OCI-LY3 (cell line): ENCODE results near the gene HSD17B2.

ENCODE experiments used
- H2AFZ ChIP-seq: fragments of 200-600, 300-600 bp; shearing (Covaris generic); 2 replicates; pipeline ENCODE4 v1.6.0; 2014; ENCODE audit warnings: antibody characterized with exemption, low read depth, low read length
- H3K27ac ChIP-seq: fragments of 200-600, 300-600 bp; sonication (generic); 2 replicates; pipeline ENCODE4 v1.5.1; 2014; ENCODE audit warnings: mild to moderate bottlenecking, low read length, moderate library complexity, mixed read lengths
- H3K27me3 ChIP-seq: fragments of 200-600, 300-600 bp; sonication (generic); 2 replicates; pipeline ENCODE4 v1.6.1; 2014; ENCODE audit warnings: low read depth, low read length, mixed read lengths
- H3K36me3 ChIP-seq: fragments of 200-600, 300-600 bp; sonication (generic); replicated peaks from 2 replicates; pipeline ENCODE3; 2014; ENCODE audit warnings: low read depth, low read length, mixed read lengths
- H3K4me1 ChIP-seq: fragments of 300-600, 200-600 bp; sonication (generic); 2 replicates; pipeline ENCODE4 v1.6.1; 2014; ENCODE audit warnings: low read length, mixed read lengths
- H3K4me2 ChIP-seq: fragments of 200-600, 300-600 bp; sonication (generic); 2 replicates; pipeline ENCODE4 v1.6.1; 2014; ENCODE audit warnings: low read length, mixed read lengths
- H3K4me3 ChIP-seq: fragments of 300-600, 200-600 bp; sonication (generic); 2 replicates; pipeline ENCODE4 v1.5.1; 2014; ENCODE audit warnings: antibody characterized with exemption, mild to moderate bottlenecking, low read length, moderate library complexity
- H3K79me2 ChIP-seq: fragments of 300-600, 200-600 bp; shearing (Covaris generic); 2 replicates; pipeline ENCODE4 v1.6.1; 2014; ENCODE audit warnings: mild to moderate bottlenecking, low read length, mixed read lengths
- H3K9ac ChIP-seq: fragments of 300-600, 200-600 bp; shearing (Covaris generic); 2 replicates; pipeline ENCODE4 v1.6.0; 2014; ENCODE audit warnings: mild to moderate bottlenecking, low read length, moderate library complexity
- H3K9me3 ChIP-seq: fragments of 200-600, 300-600 bp; shearing (Covaris generic); 2 replicates; pipeline ENCODE4 v1.6.1; 2014; ENCODE audit warnings: low read length, mixed read lengths; ENCODE audit not compliant: insufficient read depth
- H4K20me1 ChIP-seq: fragments of 200-600, 300-600 bp; sonication (generic); 2 replicates; pipeline ENCODE4 v1.6.1; 2016; ENCODE audit warnings: low read length, mixed read lengths; ENCODE audit not compliant: insufficient read depth
- EZH2phosphoT487 ChIP-seq: fragments of 200-600 bp; shearing (Covaris generic); IDR thresholded peaks from 2 replicates; pipeline ENCODE4 v1.6.1; 2018; ENCODE audit warnings: antibody characterized with exemption, mixed run types, low read depth
- TF ChIP-seq, protein P1 (sequence below): fragments of 200-600, 300-600 bp; sonication (generic); IDR thresholded peaks from 2 replicates; pipeline ENCODE4 v1.5.1; 2014; ENCODE audit warnings: antibody characterized with exemption, low read length, low read depth

The HSD17B2 gene

DNA sequence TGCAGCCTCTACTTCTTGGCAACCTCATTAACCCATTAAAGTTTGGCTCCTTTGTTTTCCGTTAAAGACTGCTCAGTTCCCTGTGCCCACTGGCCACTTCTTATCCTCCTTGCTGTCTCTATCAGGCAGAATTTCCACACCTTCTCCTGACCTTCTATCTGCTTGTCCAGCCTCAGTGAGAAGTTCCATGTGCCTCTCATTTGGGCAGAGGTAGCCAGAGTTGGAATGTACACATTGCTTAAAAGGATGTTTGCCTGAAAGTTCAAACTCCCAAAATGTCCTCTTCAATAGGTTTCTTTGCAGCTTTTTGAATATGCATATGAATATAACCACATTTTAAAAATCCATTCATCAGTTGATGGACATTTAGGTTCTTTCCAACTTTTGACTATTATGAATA, 47.0 kb downstream of the HSD17B2 start:
- no peak overlapping the region for H3K4me3 ChIP-seq
- no peaks in the 10 kb centered on the region for H3K79me2 ChIP-seq
- no peak overlapping the region for H3K4me2 ChIP-seq

DNA sequence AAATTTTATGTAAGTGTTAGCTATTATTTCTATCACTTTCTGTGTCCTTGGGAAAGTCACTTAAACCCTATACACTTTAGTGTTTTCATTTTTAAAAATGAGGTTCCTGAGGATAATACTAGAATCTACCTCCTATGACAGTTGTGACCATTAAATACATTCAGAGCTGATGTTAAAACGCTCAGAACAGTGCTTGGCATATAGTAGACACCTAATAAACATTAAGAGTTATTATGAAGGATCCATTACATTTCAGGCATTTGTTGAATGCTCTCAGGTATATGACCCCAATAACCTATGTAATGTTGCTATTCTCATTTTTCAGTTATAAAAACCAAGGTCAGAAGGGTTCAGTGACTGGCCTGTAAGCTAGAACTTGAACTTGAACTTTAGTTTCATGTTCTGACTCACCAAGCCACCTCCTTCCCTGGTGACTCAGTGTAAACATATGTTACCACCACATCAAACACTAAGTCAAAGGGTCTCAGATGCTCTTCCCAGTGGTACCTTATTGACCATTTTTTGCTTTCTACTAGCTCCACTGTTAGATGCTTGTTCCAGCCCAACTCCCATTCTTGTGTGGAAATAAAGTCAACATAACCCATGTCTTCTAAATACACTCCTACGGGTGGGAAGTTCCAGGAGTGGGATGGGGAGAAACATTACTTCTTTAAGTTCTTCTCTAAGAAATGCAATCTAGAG, 47.6 kb downstream of the HSD17B2 start:
- no peaks in the 10 kb centered on the region for H4K20me1 ChIP-seq
- H3K4me1 ChIP-seq, result no peaks in the 10 kb centered on the region
- no peaks in the 10 kb centered on the region for H3K9me3 ChIP-seq
- no peaks in the 10 kb centered on the region for H3K36me3 ChIP-seq
- H2AFZ ChIP-seq, result no peak overlapping the region
- H3K79me2 ChIP-seq, result no peaks in the 10 kb centered on the region
- no peak for TF ChIP-seq EZH2phosphoT487
- TF ChIP-seq, protein P1, sequence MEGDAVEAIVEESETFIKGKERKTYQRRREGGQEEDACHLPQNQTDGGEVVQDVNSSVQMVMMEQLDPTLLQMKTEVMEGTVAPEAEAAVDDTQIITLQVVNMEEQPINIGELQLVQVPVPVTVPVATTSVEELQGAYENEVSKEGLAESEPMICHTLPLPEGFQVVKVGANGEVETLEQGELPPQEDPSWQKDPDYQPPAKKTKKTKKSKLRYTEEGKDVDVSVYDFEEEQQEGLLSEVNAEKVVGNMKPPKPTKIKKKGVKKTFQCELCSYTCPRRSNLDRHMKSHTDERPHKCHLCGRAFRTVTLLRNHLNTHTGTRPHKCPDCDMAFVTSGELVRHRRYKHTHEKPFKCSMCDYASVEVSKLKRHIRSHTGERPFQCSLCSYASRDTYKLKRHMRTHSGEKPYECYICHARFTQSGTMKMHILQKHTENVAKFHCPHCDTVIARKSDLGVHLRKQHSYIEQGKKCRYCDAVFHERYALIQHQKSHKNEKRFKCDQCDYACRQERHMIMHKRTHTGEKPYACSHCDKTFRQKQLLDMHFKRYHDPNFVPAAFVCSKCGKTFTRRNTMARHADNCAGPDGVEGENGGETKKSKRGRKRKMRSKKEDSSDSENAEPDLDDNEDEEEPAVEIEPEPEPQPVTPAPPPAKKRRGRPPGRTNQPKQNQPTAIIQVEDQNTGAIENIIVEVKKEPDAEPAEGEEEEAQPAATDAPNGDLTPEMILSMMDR, result no peak
- H3K4me3 ChIP-seq, result no peak overlapping the region
- no peak overlapping the region for H3K9ac ChIP-seq
- no peak overlapping the region for H3K27ac ChIP-seq
- peaks cover 42% of the 10 kb centered on the region for H3K27me3 ChIP-seq
- H3K4me2 ChIP-seq, result no peak overlapping the region

More for the DNA sequence above, 47.0 kb downstream of the HSD17B2 start:
- no peak overlapping the region for H2AFZ ChIP-seq
- no peaks in the 10 kb centered on the region for H3K4me1 ChIP-seq
- H4K20me1 ChIP-seq, result no peaks in the 10 kb centered on the region
- H3K27ac ChIP-seq, result no peak overlapping the region
- H3K9ac ChIP-seq, result no peak overlapping the region
- H3K36me3 ChIP-seq, result no peaks in the 10 kb centered on the region
- peaks cover 40% of the 10 kb centered on the region for H3K27me3 ChIP-seq
- TF ChIP-seq, protein P1, result no peak
- no peak for TF ChIP-seq EZH2phosphoT487
- H3K9me3 ChIP-seq, result no peaks in the 10 kb centered on the region

DNA sequence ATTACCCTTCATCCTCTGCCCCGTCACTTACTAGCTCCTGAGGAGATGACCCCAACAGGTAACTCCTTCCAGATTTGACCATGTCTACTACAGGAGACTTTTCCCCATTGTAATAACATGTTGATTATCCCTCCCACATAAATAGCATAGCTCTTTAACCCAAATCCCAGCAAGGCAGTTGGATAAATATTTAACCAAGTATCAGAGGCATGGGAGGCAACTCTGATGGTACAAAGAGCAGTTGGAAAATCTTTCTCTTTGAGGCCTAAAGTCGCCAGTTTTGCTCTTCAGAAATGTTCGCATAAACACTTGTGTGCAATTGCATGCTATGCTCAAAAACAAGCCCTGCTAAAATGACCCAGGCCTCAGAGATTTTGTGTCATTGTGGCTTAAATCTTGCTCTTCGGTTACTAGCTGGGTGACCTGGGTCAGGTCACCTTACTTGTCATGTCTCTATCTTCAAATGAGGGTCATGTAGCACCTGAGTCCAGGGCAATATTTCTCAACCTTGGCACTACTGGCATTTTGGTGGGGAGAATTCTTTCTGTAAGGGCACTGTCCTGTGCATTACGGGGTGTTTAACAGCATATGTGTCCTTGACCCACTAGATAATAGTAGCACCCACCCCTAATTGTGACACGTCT, 48.8 kb downstream of the HSD17B2 start:
- Histone ChIP-seq H3K4me1 (no peaks in the 10 kb centered on the region), H3K27ac (no peak overlapping the region), H3K36me3 (no peaks in the 10 kb centered on the region), H3K4me3 (no peak overlapping the region), H3K4me2 (no peak overlapping the region), H3K9me3 (no peaks in the 10 kb centered on the region), H4K20me1 (no peaks in the 10 kb centered on the region), H2AFZ (no peak overlapping the region), H3K9ac (no peak overlapping the region), H3K79me2 (no peaks in the 10 kb centered on the region), H3K27me3 (peaks cover 39% of the 10 kb centered on the region)
- TF ChIP-seq, protein P1, result no peak
- TF ChIP-seq EZH2phosphoT487, result no peak

DNA sequence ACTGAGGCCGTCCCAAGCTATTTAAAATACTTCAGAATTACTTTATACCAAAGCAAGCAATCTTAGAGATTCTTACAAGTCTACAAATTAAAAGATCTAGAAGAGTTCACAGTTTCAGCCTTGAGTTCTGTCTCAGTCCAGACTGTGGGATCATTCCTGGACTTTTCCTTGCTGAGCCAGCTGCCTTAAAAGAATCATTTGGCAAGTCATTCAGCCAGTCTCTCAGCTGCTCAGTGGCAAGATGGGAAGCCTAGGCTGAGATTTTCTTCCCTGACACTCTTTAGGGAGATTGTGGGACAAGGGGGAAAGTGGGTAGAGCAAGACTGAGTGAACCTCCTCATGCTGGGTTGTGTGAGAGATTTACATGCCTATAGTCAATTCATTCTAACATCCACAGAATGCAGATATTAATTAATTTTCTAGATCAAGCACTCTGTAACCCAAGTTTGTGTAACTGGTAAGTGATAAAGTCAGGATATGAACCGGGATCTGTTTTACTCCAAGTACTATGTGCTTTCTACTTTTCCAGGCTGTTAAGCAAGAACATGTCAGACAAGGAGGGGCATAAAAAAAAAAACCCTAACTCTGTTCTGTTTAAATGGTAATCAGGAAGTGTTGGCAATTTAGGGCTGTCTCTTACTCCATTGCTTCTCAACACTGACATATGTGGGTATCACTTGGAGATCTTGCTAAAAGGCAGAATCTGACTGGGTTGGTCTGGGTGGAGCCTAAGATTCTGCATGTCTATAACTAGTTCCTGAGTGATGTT, 50.1 kb downstream of the HSD17B2 start:
- Histone ChIP-seq H3K4me2 (no peak overlapping the region), H3K27ac (no peak overlapping the region), H3K27me3 (peaks cover 43% of the 10 kb centered on the region), H3K4me3 (no peak overlapping the region), H2AFZ (no peak overlapping the region), H3K36me3 (no peaks in the 10 kb centered on the region), H3K9me3 (no peaks in the 10 kb centered on the region), H3K9ac (no peak overlapping the region), H4K20me1 (no peaks in the 10 kb centered on the region), H3K4me1 (no peaks in the 10 kb centered on the region), H3K79me2 (no peaks in the 10 kb centered on the region)
- TF ChIP-seq, protein P1, result no peak
- no peak for TF ChIP-seq EZH2phosphoT487
